ENCODE measurements around the gene RNF223.

DNA sequence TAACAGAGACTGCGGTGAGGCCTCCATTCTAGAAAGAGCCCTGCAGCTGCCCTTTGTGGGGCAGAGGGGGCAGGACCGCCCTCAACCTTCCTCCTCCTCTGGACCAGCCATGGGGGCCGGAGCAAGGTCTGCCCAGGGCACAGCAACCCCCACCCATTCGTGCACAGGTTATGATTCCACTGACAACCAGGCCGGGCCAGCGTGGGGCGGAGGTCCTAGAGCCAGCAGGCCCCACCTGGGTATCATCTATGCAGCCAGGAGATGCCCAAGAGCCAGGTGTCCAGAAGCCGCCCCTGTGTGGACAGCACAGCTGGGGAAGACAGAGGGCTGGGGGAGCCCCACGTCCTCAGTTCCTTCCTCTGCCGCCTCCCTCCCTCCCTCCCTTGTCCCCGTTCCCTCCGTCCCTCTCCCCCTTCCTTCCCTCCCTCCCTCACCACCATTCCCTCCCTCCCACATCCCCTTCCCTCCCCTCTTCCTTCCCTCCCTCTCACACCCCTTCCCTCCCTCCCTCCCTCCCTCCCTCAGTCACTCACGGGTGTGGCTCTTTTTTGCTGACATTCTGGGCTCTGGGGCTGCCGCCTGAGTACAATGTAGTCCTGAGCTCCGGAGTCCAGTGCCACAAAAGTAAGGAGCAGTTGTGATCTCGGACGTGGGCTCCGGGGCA is 12.3 kb downstream of the RNF223 start:
- TF ChIP-seq, protein P1, sequence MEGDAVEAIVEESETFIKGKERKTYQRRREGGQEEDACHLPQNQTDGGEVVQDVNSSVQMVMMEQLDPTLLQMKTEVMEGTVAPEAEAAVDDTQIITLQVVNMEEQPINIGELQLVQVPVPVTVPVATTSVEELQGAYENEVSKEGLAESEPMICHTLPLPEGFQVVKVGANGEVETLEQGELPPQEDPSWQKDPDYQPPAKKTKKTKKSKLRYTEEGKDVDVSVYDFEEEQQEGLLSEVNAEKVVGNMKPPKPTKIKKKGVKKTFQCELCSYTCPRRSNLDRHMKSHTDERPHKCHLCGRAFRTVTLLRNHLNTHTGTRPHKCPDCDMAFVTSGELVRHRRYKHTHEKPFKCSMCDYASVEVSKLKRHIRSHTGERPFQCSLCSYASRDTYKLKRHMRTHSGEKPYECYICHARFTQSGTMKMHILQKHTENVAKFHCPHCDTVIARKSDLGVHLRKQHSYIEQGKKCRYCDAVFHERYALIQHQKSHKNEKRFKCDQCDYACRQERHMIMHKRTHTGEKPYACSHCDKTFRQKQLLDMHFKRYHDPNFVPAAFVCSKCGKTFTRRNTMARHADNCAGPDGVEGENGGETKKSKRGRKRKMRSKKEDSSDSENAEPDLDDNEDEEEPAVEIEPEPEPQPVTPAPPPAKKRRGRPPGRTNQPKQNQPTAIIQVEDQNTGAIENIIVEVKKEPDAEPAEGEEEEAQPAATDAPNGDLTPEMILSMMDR (IDR thresholded peaks at IDR 0.05; ENCODE audit: control extremely low read depth in 1 of 3, insufficient read depth in 1 of 3, low read depth in 1 of 3, low read length in 3 of 3) = no peak
- TF ChIP-seq ZNF274 (IDR thresholded peaks at IDR 0.05; ENCODE audit: borderline replicate concordance, extremely low read depth, low read length) (no peak), KDM5A (IDR thresholded peaks at IDR 0.05; ENCODE audit: low read length) (no peak), POLR2A (IDR thresholded peaks at IDR 0.05; ENCODE audit: control extremely low read depth in 1 of 2, low read depth in 2 of 2, low read length in 2 of 2) (no peak), SP1 (IDR thresholded peaks at IDR 0.05; ENCODE audit: low read depth, low read length) (no peak), SUZ12 (IDR thresholded peaks at IDR 0.05; ENCODE audit: low read length) (no peak), EZH2 (IDR thresholded peaks at IDR 0.05; ENCODE audit: low read depth, low read length, severe bottlenecking) (no peak), CHD1 (IDR thresholded peaks at IDR 0.05; ENCODE audit: low read depth, low read length) (no peak), SRF (IDR thresholded peaks at IDR 0.05; ENCODE audit: low read depth, low read length) (no peak), ATF2 (IDR thresholded peaks at IDR 0.05; ENCODE audit: low read length) (no peak), CEBPB (IDR thresholded peaks at IDR 0.05; ENCODE audit: low read depth, low read length) (no peak)
- TF ChIP-seq, protein P2, sequence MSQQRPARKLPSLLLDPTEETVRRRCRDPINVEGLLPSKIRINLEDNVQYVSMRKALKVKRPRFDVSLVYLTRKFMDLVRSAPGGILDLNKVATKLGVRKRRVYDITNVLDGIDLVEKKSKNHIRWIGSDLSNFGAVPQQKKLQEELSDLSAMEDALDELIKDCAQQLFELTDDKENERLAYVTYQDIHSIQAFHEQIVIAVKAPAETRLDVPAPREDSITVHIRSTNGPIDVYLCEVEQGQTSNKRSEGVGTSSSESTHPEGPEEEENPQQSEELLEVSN (IDR thresholded peaks at IDR 0.05) = no peak

All from H1 (cell line).